OCI-LY1 (cell line): Measurements from ENCODE around the gene OPN4.

Experiments
- H2AFZ ChIP-seq: fragments of 200-600 bp; sonication (generic), shearing (Covaris generic); 2 replicates; pipeline ENCODE4 v1.6.0; 2014; ENCODE audit warnings: antibody characterized with exemption, mild to moderate bottlenecking, low read length
- H3F3A ChIP-seq: fragments of 200-600 bp; sonication (generic), shearing (Covaris generic); 2 replicates; pipeline ENCODE4 v1.6.0; 2014; ENCODE audit warnings: mild to moderate bottlenecking, antibody characterized with exemption, low read length, moderate library complexity; ENCODE audit not compliant: insufficient read depth
- H3K27ac ChIP-seq: fragments of 200-600 bp; sonication (generic); 2 replicates; pipeline ENCODE4 v1.5.1; 2014; ENCODE audit warnings: low read length, mixed run types, mild to moderate bottlenecking, low read depth; ENCODE audit not compliant: poor library complexity, severe bottlenecking
- H3K27me3 ChIP-seq: fragments of 200-600 bp; sonication (generic); 2 replicates; pipeline ENCODE4 v1.6.0; 2014; ENCODE audit warnings: antibody characterized with exemption, mild to moderate bottlenecking, low read length, moderate library complexity; ENCODE audit not compliant: insufficient read depth
- H3K36me3 ChIP-seq: fragments of 200-600 bp; sonication (generic); 2 replicates; pipeline ENCODE4 v1.6.1; 2014; ENCODE audit warnings: mild to moderate bottlenecking, antibody characterized with exemption, low read length, moderate library complexity, mixed read lengths; ENCODE audit not compliant: insufficient read depth
- H3K4me1 ChIP-seq: fragments of 200-600 bp; sonication (generic); 2 replicates; pipeline ENCODE4 v1.5.1; 2014; ENCODE audit warnings: mild to moderate bottlenecking, low read length, moderate library complexity; ENCODE audit not compliant: insufficient read depth, severe bottlenecking
- H3K4me2 ChIP-seq: fragments of 200-600 bp; sonication (generic), shearing (Covaris generic); 2 replicates; pipeline ENCODE4 v1.6.1; 2014; ENCODE audit warnings: low read length
- H3K4me3 ChIP-seq: fragments of 200-600 bp; sonication (generic); 2 replicates; pipeline ENCODE4 v1.5.1; 2014; ENCODE audit warnings: low read length, low read depth, mild to moderate bottlenecking, mixed read lengths; ENCODE audit not compliant: poor library complexity, severe bottlenecking
- H3K79me2 ChIP-seq: fragments of 200-600 bp; shearing (Covaris generic); 2 replicates; pipeline ENCODE4 v1.6.1; 2016; ENCODE audit warnings: mixed run types, low read length, mixed read lengths; ENCODE audit not compliant: insufficient read depth
- H3K9ac ChIP-seq: fragments of 200-600 bp; sonication (generic), shearing (Covaris generic); 2 replicates; pipeline ENCODE4 v1.6.1; 2014; ENCODE audit warnings: mild to moderate bottlenecking, low read length, mixed read lengths
- H3K9me2 ChIP-seq: fragments of 200-600 bp; sonication (generic), shearing (Covaris generic); 2 replicates; pipeline ENCODE4 v1.6.1; 2014; ENCODE audit warnings: low read depth, mild to moderate bottlenecking, low read length, mixed read lengths
- H3K9me3 ChIP-seq: fragments of 200-600 bp; shearing (Covaris generic); 2 replicates; pipeline ENCODE4 v1.6.1; 2014; ENCODE audit warnings: low read length, mixed read lengths
- H4K20me1 ChIP-seq: fragments of 200-600 bp; sonication (generic), shearing (Covaris generic); 2 replicates; pipeline ENCODE4 v1.6.0; 2016; ENCODE audit warnings: mild to moderate bottlenecking, low read length; ENCODE audit not compliant: insufficient read depth
- EZH2 ChIP-seq: fragments of 200-600 bp; sonication (generic), shearing (Covaris generic); IDR thresholded peaks from 2 replicates; pipeline ENCODE4 v1.8.0; 2017; ENCODE audit warnings: borderline replicate concordance, mixed run types, mild to moderate bottlenecking, antibody characterized with exemption, low read length, moderate library complexity, mixed read lengths
- TF ChIP-seq, protein P1 (sequence below): fragments of 200-600 bp; sonication (generic), shearing (Covaris generic); IDR thresholded peaks from 2 replicates; pipeline ENCODE4 v1.5.1; 2017; ENCODE audit warnings: mild to moderate bottlenecking, antibody characterized with exemption, low read length, moderate library complexity, mixed read lengths

Gene OPN4

DNA sequence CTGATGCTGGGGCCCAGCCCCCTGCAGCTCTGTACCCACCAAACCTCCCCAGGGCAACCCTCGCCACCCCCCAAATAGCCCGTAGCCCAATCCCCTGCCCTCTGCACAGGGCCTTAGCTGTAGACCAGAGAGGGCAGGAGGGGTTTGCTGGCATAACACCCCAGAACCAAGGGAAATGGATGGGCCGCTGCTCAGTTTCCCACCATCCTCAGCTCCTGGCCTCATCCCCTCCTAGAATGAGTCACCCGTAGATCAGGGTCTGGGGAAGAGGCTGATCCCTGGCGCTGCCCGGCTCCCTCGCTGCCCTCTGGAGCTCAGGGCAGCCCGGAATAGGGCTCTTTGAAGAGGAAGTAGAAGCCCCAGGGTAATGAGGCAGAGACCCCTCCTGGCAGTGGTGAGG lies 45.2 kb downstream of the OPN4 start:
- Histone ChIP-seq H4K20me1 (no peaks in the 10 kb centered on the region), H3K9me2 (no peaks in the 10 kb centered on the region), H2AFZ (no peak overlapping the region), H3K9ac (no peak overlapping the region), H3F3A (no peaks in the 10 kb centered on the region), H3K36me3 (no peaks in the 10 kb centered on the region), H3K27ac (no peak overlapping the region), H3K79me2 (no peaks in the 10 kb centered on the region), H3K4me3 (no peak overlapping the region), H3K9me3 (no peaks in the 10 kb centered on the region), H3K27me3 (0 out of 2 replicates have a peak, but pooled peaks cover 3% of the 10 kb centered on the region), H3K4me1 (no peaks in the 10 kb centered on the region), H3K4me2 (no peak overlapping the region)
- TF ChIP-seq EZH2: no peak
- TF ChIP-seq, protein P1, sequence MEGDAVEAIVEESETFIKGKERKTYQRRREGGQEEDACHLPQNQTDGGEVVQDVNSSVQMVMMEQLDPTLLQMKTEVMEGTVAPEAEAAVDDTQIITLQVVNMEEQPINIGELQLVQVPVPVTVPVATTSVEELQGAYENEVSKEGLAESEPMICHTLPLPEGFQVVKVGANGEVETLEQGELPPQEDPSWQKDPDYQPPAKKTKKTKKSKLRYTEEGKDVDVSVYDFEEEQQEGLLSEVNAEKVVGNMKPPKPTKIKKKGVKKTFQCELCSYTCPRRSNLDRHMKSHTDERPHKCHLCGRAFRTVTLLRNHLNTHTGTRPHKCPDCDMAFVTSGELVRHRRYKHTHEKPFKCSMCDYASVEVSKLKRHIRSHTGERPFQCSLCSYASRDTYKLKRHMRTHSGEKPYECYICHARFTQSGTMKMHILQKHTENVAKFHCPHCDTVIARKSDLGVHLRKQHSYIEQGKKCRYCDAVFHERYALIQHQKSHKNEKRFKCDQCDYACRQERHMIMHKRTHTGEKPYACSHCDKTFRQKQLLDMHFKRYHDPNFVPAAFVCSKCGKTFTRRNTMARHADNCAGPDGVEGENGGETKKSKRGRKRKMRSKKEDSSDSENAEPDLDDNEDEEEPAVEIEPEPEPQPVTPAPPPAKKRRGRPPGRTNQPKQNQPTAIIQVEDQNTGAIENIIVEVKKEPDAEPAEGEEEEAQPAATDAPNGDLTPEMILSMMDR: no peak

DNA sequence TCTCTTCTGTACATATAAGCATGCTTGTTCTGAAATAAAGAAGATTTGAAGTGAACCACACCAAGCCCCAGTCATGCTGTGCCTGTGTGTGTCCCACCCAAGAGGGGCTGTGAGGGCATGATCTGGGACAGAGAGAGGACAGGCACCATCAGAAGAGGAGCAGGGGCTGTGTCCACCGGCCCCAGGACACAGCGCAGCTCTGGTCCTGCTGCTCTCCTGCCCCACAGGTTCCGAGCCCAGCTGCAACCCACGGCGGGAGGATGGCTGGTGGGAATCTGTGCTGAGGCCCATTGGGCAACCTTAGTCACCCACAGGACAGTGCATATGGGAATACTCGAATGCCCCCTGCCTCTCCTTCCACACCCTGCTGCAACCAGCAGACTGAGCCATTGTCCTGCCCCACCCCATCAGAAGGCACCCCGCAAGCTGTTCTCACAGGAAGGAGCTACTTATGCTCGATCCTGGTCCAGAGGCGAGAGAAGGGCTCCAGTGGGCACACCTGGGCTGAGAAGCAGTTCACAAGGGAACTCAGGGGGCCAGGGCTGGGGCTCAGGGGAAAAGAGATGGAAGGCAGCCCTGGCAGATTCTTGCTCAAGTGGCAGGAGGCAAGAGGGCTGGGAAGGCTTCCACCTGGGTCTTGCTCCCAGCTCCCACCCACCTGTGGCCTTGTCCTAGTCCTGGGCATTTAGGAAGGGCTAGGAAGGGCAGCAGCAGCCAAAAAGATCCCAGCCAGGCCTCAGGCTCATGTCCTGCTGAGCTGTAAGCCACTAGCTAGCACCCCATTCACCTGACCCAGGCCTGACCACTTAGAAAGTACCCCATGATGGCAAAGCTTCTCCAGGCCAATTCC lies 45.9 kb downstream of the OPN4 start:
- H3K27me3 ChIP-seq: 0 out of 2 replicates have a peak, but pooled peaks cover 3% of the 10 kb centered on the region
- no peaks in the 10 kb centered on the region for H3K9me2 ChIP-seq
- H3K36me3 ChIP-seq: no peaks in the 10 kb centered on the region
- no peak overlapping the region for H3K4me3 ChIP-seq
- no peak for TF ChIP-seq EZH2
- TF ChIP-seq, protein P1: no peak
- no peaks in the 10 kb centered on the region for H3F3A ChIP-seq
- no peak overlapping the region for H3K4me2 ChIP-seq
- H3K79me2 ChIP-seq: no peaks in the 10 kb centered on the region
- no peaks in the 10 kb centered on the region for H3K4me1 ChIP-seq
- no peak overlapping the region for H2AFZ ChIP-seq
- no peaks in the 10 kb centered on the region for H3K9me3 ChIP-seq
- no peaks in the 10 kb centered on the region for H4K20me1 ChIP-seq
- no peak overlapping the region for H3K9ac ChIP-seq
- no peak overlapping the region for H3K27ac ChIP-seq

DNA sequence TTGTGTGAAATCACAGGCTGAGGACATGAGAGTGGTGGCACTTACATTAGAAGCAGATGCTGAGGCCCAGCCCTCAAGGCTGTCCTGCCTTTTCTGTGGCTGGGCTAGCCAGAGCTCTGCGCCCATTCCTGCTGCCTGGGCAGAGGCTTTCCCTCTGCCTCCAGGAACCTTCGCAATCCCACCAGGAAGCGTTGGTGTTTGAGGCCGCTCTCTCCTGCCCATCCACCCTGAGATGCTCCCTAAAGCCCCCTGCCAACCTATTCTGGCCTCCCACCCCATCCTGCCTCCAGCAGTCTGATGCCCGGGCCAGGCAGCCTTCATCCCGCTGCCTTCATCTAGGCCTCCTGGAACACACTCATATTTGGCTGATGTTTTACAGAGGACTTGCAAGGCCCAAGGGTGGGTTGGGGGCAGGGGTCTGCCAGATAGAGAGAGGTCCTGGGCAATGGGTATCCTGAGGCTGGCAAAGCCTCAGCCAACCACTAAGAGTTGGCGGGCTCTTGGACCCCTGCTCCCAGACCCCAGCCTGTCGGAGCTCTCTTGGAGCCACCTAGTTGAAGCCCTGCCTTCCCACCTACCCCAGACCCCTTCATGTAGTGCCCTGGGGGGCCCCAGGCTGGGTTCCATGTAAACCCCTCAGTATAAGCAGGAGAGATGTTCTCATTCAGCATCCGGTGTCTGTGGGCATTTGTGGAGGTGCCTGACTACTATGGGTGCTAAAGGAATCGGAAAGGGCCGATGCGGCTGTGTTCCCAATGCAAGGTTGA lies 46.7 kb downstream of the OPN4 start:
- no peaks in the 10 kb centered on the region for H3K9me2 ChIP-seq
- no peak overlapping the region for H2AFZ ChIP-seq
- no peak overlapping the region for H3K4me3 ChIP-seq
- 0 out of 2 replicates have a peak, but pooled peaks cover 3% of the 10 kb centered on the region for H3K27me3 ChIP-seq
- no peaks in the 10 kb centered on the region for H3K79me2 ChIP-seq
- no peak overlapping the region for H3K27ac ChIP-seq
- H3K36me3 ChIP-seq: no peaks in the 10 kb centered on the region
- no peaks in the 10 kb centered on the region for H3F3A ChIP-seq
- no peak for TF ChIP-seq EZH2
- TF ChIP-seq, protein P1: no peak
- no peaks in the 10 kb centered on the region for H3K4me1 ChIP-seq
- H3K9me3 ChIP-seq: no peaks in the 10 kb centered on the region
- no peak overlapping the region for H3K9ac ChIP-seq
- no peaks in the 10 kb centered on the region for H4K20me1 ChIP-seq
- H3K4me2 ChIP-seq: no peak overlapping the region
